Cerebellar cortex (tissue), 1 donor: ENCODE measurements around the gene GDF15.
"Not testable (repeated sequence)": the region's sequence is repeated elsewhere in the genome, so short reads cannot be mapped to it uniquely, and the experiment has no call there.

ENCODE experiments used
- DNase-seq: peaks from one replicate; pipeline ENCODE4 v3.0.0-alpha.2; 2015; ENCODE audit warnings: low spot score

The GDF15 gene, protein sequence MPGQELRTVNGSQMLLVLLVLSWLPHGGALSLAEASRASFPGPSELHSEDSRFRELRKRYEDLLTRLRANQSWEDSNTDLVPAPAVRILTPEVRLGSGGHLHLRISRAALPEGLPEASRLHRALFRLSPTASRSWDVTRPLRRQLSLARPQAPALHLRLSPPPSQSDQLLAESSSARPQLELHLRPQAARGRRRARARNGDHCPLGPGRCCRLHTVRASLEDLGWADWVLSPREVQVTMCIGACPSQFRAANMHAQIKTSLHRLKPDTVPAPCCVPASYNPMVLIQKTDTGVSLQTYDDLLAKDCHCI

GRCh38 chr19:18385675-18386542 is at the start of gene GDF15:
Gene GDF15, plus strand, starts transcription at chr19:18386158. Its CDS starts 32 bp downstream, at chr19:18386190.
- peak; percentile 86 for DNase-seq

DNA sequence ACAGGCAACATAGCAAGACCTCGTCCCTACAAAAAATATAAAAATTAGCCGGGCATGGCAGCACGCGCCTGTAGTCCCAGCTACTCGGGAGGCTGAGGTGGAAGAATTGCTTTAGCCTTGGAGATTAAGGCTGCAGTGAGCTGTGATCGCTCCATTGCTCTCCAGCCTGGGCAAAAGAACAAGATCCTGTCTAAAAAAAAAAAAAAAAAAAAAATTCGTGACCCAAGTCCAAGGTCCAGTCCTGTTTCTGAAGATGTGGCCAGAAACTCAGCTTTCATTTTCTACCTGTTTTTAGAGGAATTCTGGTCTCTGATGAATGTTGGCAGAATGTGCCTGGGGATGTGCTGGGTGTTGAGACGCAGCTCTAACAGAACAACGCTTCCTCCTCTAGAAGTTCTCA is 47.4 kb upstream of the GDF15 start:
- DNase-seq, result no peak

DNA sequence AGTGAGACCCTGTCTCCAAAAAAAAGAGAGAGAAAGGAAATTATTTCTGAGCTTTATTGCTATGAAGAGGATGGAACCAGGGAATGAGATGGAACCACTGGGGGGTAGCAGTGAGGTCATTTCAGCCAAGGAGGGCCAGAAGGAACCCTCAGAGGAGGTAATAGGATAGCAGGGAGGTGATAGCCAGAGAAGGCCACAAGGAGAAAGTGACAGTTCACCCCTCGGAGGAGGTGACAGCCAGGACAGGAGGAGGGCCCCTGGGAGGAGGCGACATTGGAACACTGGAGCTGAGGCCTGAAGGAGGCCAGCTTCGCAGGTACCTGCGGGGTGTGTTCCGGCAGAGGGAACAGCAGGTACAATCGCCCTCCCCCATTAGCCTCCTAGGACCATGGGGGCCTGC is 46.2 kb upstream of the GDF15 start:
- peak; percentile 46 for DNase-seq

- DNase-seq, result peak; percentile 66
These were observed 45.6 kb upstream of the GDF15 start, which contains the start of gene PGPEP1 for GRCh38 chr19:18340190-18340989. Gene PGPEP1, plus strand, starts transcription at chr19:18340598. Its CDS starts 84 bp downstream, at chr19:18340682.

DNA sequence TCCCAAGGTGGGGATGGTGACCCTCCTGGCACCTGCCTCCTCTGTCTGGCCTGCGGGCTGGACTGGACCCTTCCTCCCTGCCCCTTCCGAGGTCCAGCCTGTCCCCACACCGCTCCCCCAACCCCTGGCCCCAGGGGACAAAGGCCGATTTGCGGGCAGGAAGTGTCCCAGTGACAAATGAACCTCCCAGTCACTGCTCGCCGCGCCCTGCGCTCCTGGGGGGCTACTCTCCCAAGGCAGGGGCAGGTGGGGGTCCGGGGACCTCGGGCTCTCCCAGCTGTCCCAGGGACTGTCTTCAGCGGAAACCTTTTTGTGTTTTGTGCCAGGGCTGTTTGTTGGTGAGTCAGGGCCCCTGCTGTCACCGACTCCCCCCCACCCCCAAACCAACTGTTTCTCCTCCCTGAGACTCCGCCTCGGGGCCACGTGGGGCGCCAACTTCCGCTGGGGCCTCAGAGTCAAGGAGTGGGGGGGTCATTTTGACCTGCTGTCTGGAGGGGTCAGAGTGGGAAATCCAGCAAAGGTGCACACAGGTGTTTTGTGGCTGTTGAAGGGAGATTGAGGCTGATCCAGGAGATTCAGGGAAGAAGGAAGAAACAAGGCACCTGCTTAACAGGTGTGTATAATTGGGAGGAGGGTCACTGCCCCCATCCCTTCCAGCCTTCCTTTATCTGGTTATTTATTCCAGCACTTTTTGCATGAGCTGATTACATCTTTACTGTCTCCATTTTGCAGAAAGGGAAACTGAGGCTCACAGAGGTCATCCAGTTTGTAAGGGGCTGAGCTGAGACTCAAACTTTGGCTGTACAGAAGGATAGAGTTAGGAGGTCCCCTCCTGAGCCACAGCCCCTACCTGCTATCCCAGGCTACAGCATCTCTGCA is 44.7 kb upstream of the GDF15 start:
- no peak for DNase-seq

GRCh38 chr19:18342090-18342632 is 43.8 kb upstream of the GDF15 start:
- no peak for DNase-seq

DNA sequence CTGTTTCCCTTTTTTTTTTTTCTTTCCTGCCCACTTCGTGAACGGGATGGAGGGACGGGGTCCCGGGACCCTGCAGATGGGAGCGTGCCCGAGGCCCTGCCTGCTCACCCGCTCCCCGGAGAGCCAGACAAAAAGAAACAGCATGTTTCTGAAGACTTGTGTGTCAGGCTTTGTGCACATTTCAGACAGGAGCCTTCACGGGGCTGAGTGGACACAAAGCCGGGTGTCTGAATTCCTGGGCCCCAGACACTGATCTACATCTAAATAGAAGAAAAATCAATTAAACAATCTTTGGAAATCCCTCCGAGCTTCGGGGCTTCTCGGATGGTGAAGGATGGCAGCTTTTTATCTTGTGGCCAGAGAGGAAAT is 41.4 kb upstream of the GDF15 start:
- DNase-seq, result no peak

- DNase-seq, result no peak
These were observed 40.7 kb upstream of the GDF15 start for GRCh38 chr19:18345296-18345695.

DNA sequence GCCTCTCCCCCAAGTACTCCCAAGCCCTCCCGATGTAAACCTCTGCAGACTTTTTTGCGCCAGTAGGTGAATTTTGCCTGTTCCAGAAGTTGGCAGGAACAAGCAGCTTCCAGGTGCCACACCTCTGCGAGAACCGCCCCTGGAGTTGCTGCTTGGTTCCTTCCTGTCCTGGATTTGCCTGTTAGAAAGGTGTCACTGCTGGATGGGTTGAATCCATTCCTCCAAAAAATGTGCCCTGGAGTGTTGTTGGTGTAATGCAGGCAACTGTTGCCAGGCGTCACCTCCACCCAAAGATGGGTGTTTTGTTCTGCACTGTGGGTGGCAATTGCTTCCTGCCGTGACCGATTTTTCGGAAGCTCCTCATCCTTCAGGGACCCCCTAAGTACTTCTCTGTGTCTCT is 39.9 kb upstream of the GDF15 start:
- DNase-seq, result no peak

- DNase-seq, result no peak
These were observed 37.8 kb upstream of the GDF15 start for GRCh38 chr19:18348171-18348570.

DNA sequence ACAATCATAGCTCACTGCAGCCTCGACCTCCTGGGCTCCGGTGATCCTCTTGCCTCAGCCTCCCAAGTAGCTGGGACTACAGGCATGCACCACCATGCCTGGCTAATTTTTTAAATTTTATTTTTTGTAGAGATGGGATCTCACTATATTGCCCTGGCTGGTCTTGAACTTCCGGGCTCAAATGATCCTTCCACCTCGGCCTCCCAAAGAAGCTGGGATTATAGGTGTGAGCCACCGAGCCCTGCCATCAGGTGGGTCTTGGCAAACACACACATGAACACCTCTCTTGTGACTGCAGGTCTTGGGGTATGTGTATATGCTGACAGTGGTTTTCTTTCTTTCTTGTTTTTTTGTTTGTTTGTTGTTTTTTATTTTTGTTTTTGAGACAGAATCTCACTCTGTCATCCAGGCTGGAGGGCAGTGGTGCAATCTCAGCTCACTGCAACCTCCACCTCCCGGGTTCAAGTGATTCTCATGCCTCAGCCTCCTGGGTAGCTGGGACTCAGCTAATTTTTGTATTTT is 37.1 kb upstream of the GDF15 start:
- DNase-seq, result not testable (repeated sequence)

DNA sequence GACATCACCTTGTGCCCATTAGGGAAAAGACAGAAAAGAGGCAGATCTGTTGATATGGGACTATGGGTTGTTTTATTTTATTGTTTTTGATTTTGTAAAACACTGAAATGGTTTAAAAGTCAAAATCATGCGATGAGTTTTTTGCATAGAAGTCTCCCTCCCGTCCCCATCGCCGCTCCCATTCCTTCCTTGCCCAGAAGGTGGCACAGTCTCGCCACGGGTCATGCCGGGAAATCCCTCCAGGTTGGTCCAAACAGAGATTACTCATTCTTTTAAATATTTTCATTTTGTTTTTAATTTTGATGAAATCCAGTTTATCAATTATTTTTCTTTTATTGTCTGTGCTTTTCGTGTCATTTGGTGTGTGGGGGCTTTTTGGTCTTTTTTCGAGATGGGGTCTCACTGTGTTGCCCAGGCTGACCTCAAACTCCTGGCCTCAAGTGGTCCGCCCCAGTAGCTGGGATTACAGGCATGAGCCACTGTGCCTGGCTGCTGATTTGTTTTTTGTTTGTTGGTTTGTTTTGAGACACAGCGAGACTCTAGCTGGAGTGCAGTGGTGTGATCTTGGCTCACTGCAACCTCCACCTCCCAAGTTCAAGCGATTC is 36.3 kb upstream of the GDF15 start:
- peak; percentile 53 for DNase-seq

GRCh38 chr19:18350490-18350889 is 35.5 kb upstream of the GDF15 start:
- DNase-seq, result no peak

GRCh38 chr19:18351544-18351943 is 34.4 kb upstream of the GDF15 start:
- no peak for DNase-seq

DNA sequence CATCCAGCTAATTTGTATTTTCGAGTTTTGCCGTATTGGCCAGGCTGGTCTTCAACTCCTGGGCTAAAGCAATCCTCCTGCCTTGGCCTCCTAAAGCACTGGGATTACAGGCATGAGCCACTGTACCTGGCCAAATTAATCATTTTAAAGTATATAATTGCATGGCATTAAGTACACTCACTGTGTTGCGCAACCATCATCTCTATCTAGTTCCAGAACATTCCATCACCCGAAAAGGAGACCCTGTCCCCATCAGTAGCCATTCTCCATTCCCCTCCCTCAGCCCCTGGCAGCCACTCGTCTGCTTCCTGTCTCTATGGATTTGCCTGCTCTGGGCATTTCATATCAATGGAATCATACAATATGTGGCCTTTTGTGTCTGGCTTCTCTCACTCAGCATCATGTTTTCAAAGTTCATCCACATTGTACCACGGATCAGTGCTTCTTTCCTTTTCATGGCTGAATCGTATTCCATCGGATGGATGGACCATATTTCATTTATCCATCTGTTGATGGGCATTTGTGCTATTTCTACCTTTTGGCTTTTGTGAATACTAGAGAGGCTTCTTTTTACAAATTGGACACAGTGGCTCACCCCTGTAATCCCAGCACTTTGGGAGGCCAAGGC is 32.5 kb upstream of the GDF15 start:
- DNase-seq, result no peak

DNA sequence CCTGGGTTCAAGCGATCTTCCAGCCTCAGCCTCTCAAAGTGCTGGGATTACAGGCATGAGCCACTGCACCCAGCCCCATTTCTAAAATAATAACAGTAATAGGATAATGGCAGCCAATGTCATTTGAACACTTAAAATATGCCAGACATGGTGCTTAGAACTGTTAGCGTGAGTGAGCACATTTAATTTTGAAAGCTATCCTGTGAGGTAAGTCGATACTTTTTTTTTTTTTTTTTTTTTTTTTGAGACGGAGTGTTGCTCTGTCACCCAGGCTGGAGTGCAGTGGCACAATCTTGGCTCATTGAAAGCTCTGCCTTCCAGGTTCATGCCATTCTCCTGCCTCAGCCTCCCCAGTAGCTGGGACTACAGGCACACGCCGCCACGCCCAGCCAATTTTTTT is 31.2 kb upstream of the GDF15 start:
- DNase-seq, result not testable (repeated sequence)

DNA sequence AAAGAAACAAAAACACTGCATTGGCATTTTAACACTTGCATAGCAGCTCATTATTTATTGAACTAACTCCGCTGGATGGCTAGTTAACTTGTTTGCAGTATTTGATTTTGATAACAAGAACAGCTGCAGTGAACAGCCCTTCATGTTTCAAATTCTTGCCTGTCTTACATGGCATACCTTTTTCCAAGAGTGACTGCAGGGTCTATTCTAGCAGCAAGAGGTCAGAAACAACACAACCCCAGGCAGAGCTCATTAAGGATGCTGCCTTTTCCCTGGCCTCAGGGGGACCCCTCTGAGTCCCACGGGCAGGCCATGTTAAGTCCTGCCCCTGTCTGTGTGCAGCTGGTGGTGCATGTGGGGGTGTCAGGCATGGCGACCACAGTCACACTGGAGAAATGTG is 28.9 kb upstream of the GDF15 start:
- DNase-seq, result no peak

GRCh38 chr19:18361646-18362045 is 24.3 kb upstream of the GDF15 start:
- no peak for DNase-seq

DNA sequence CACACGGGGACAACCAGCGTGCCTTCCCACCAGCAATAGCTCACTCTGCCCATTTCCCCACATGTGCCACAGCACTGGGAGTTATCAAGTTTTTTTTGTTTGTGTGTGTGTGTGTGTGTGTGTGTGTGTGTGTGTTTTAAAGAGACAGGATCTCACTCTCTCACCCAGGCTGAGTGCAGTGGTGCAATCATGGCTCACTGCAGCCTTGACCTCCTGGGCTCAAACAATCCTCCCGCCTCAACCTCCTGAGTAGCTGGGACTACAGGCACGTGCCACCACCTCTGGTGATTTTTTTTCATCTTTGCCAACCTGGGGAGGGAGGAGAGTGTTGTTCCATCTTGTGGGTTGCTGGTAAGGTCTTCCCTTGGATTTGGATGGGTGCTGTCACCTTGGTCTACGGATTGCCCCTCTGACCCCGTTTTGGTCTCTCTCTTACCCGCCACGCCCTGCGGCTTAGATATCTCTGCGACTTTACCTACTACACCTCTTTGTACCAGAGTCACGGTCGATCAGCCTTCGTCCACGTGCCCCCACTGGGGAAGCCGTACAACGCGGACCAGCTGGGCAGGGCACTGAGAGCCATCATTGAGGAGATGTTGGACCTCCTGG is 22.9 kb upstream of the GDF15 start:
- DNase-seq, result no peak

GRCh38 chr19:18363787-18364186 is 22.2 kb upstream of the GDF15 start:
- DNase-seq, result no peak
